ENCODE results near the gene DOCK8. TPM values are rescaled to one million over a fixed set of nuclear protein-coding genes. Genes with fewer than 3 reads are reported as not detected.

DOCK8 gene
- total and polyA plus RNA-seq, 2 of the 13 experiments (the other 11 are each of a cell fraction or from before 2014, with no cell fraction given) = 0.28 to 0.38 TPM

GRCh38 chr9:277601-278295 lies 63.1 kb downstream of the DOCK8 start (continued):
- TF ChIP-seq PRDM10 (CRISPR knock-in tag; IDR thresholded peaks at IDR 0.05; ENCODE audit: low read depth) = no peak

- in situ Hi-C loops (cut with HindIII; ENCODE audit: extremely low pct_ligation_motif_present, low pct_unique_long_range_greater_than_20kb) = no loop called here
- no peak for ATAC-seq
- Histone ChIP-seq H3K36me3 (replicated peaks in 1 of 2; ENCODE audit: control insufficient read depth in 1 of 2, insufficient read depth in 2 of 2, low read length in 2 of 2) (no peaks in the 10 kb centered on the region), H2AFZ (ENCODE audit: low read length) (no peak overlapping the region), H3K9ac (ENCODE audit: insufficient read depth, low read depth, low read length) (no peak overlapping the region), H3K27me3 (ENCODE audit: control insufficient read depth in 1 of 2, insufficient read depth in 2 of 2, low read length in 2 of 2) (no peaks in the 10 kb centered on the region), H4K20me1 (ENCODE audit: insufficient read depth, low read length) (no peaks in the 10 kb centered on the region), H3K27ac (ENCODE audit: extremely low read length, insufficient read depth, low read length) (no peak overlapping the region), H3K4me3 (replicated peaks in 1 of 3; ENCODE audit: insufficient read depth in 1 of 3, low read depth in 2 of 3, low read length in 3 of 3) (no peak overlapping the region), H3K79me2 (ENCODE audit: insufficient read depth, low read length) (no peaks in the 10 kb centered on the region), H3K9me3 (ENCODE audit: low read length) (no peaks in the 10 kb centered on the region), H3K4me2 (ENCODE audit: low read depth, low read length) (no peak overlapping the region), H3K4me1 (ENCODE audit: insufficient read depth, low read length) (no peaks in the 10 kb centered on the region)
- FAIRE-seq = no peak
- CTCF ChIA-PET (ENCODE audit: low intra/inter-chr PET ratio, low total read pairs) = no interaction called here
- POLR2A ChIA-PET = no interaction called here
- 49% methylated on average over 8 of the region's 8 CpGs for WGBS (ENCODE audit: low lambda C conversion rate)
- intact Hi-C loops (cut with micrococcal nuclease; ENCODE audit: unreplicated experiment) = no loop called here
- no TSS peak for BruUV-seq (replicated peaks)
- no peak for DNase-seq (ENCODE audit: low spot score)
- TF ChIP-seq DNMT1 (CRISPR knock-in tag; IDR thresholded peaks at IDR 0.05) = no peak
- no peak for TF ChIP-seq MEIS1 (CRISPR knock-in tag; IDR thresholded peaks at IDR 0.05; ENCODE audit: borderline replicate concordance)
- TF ChIP-seq FOXP4 (CRISPR knock-in tag; IDR thresholded peaks at IDR 0.05) = no peak
- TF ChIP-seq HMG20B (CRISPR knock-in tag; conservative IDR thresholded peaks at IDR 0.05) = no peak
- TF ChIP-seq YY1 (IDR thresholded peaks at IDR 0.05; ENCODE audit: insufficient read depth, insufficient replicate concordance, low read depth, low read length) = no peak
- TF ChIP-seq ZNF121 (CRISPR knock-in tag; IDR thresholded peaks at IDR 0.05) = no peak
- TF ChIP-seq CBX1 (IDR thresholded peaks at IDR 0.05; ENCODE audit: low read depth) = no peak
- TF ChIP-seq EZH2 (conservative IDR thresholded peaks at IDR 0.05; ENCODE audit: low read depth, low read length) = no peak
- TF ChIP-seq ZNF574 (CRISPR knock-in tag; IDR thresholded peaks at IDR 0.05) = no peak
- no peak for TF ChIP-seq ZNF816 (CRISPR knock-in tag; IDR thresholded peaks at IDR 0.05; ENCODE audit: borderline replicate concordance)
- TF ChIP-seq CSRNP1 (CRISPR knock-in tag; IDR thresholded peaks at IDR 0.05) = no peak
Observed at GRCh38 chr9:278651-279050, 64.0 kb downstream of the DOCK8 start.
